Fibroblast of villous mesenchyme (primary cell): ENCODE data around the gene DOCK4. TPM values are rescaled to one million over a fixed set of nuclear protein-coding genes. Genes with fewer than 3 reads are reported as not detected.

Source experiments
- DNase-seq: peaks from one replicate; pipeline ENCODE4 v3.0.0-alpha.2; 2010; ENCODE audit warnings: low read depth
- H3K4me3 ChIP-seq: 2 replicates; pipeline ENCODE4 v1.5.1; 2011; ENCODE audit warnings: low read depth, mild to moderate bottlenecking, low read length
- total RNA-seq: library from RNA; depleted of rRNA; stranded (reverse); fragments of >200 nt; gene quantifications from 2 replicates; pipeline ENCODE4 v1.2.3, GENCODE V29; 2012
- TF ChIP-seq, protein P1 (sequence below): IDR thresholded peaks from 2 replicates; pipeline ENCODE4 v1.5.1; 2012; ENCODE audit warnings: low read depth, mild to moderate bottlenecking, low read length; ENCODE audit not compliant: insufficient read depth

DOCK4 gene
- total RNA-seq, 1 donor, result 43.6 TPM

- TF ChIP-seq, protein P1, sequence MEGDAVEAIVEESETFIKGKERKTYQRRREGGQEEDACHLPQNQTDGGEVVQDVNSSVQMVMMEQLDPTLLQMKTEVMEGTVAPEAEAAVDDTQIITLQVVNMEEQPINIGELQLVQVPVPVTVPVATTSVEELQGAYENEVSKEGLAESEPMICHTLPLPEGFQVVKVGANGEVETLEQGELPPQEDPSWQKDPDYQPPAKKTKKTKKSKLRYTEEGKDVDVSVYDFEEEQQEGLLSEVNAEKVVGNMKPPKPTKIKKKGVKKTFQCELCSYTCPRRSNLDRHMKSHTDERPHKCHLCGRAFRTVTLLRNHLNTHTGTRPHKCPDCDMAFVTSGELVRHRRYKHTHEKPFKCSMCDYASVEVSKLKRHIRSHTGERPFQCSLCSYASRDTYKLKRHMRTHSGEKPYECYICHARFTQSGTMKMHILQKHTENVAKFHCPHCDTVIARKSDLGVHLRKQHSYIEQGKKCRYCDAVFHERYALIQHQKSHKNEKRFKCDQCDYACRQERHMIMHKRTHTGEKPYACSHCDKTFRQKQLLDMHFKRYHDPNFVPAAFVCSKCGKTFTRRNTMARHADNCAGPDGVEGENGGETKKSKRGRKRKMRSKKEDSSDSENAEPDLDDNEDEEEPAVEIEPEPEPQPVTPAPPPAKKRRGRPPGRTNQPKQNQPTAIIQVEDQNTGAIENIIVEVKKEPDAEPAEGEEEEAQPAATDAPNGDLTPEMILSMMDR, result no peak
- H3K4me3 ChIP-seq, result no peak overlapping the region
- DNase-seq, result no peak
Measured at GRCh38 chr7:112115880-112116279, 90.3 kb downstream of the DOCK4 start.

GRCh38 chr7:112113913-112114575 is 92.2 kb downstream of the DOCK4 start:
- DNase-seq, result no peak
- no peak overlapping the region for H3K4me3 ChIP-seq
- TF ChIP-seq, protein P1, result no peak

DNA sequence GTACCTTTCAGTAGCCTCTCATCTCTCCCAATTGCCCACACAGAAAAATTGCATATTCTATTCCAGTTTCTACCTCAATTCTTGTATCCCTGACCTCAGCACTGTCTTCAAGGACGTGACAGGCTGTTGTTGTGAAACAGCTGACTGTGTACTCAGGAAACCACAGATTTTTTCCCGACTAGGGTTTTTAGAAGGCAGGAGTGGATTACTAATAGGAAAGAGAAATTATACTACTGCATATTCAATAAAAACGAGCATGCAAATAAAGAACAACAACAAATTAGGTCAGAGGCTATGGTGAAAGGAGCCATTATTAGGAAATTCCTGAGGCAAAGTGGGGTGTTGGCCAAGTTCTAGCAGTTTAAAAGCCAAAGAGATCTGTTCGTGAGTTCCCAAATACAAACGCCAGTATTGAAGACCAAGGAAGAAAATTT is 93.4 kb downstream of the DOCK4 start:
- H3K4me3 ChIP-seq, result no peak overlapping the region
- DNase-seq, result peak; percentile 71
- TF ChIP-seq, protein P1, result no peak

- TF ChIP-seq, protein P1, result no peak
- H3K4me3 ChIP-seq, result no peak overlapping the region
- DNase-seq, result no peak
Measured at GRCh38 chr7:112110651-112111050, 95.5 kb downstream of the DOCK4 start.

DNA sequence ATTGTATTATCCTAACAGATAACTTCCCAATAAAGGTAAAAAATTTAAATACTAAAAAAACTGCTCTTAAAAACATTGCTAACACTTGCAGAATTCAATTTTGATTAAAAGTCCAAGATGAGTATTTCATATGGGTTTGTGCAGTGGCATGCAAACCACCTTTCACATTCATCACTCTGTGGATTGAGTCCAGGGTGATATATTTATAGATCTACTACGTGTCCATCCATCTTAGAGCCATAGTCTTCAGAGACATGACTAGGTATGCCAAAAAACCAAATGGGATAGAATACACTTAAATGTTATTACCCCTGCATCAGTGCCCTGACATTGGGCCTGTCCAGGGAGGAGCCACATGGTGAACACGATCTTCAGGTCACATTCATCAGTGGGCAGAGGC is 96.0 kb downstream of the DOCK4 start:
- DNase-seq, result no peak
- no peak overlapping the region for H3K4me3 ChIP-seq
- TF ChIP-seq, protein P1, result no peak

DNA sequence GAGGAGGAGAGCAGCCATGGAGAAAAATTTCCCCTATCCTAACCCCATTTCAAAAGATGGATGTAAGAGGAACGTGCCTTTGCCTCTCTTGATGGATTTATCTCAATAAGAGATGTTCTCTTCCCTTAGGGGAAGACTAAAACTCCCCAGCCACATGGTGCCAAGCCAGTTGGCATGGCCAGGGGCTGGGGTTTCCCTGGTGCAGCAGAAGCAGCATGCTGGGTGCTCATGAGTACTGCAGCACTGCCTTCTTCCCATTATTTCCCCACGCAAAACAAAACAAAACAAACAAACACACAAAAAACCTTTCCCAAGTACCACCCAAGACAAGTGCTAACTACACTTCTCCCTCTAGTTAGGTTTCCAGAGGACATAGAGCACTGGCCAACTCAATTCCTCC is 97.2 kb downstream of the DOCK4 start:
- no peak for DNase-seq
- TF ChIP-seq, protein P1, result no peak
- H3K4me3 ChIP-seq, result no peak overlapping the region
